Measurements from ENCODE around the gene ZNF598.
"Not testable (repeated sequence)": the region's sequence is repeated elsewhere in the genome, so short reads cannot be mapped to it uniquely, and the experiment has no call there.

Gene ZNF598

GRCh38 chr16:2027024-2028010, 17.7 kb upstream of the ZNF598 start:
- DNase-seq: peak; percentile 31

- DNase-seq: peak; percentile 64
Observed at GRCh38 chr16:2026461-2027023, 16.9 kb upstream of the ZNF598 start, which contains the start of gene NHERF2. Gene NHERF2 (plus strand): TSS chr16:2026902. CDS start chr16:2027006, 104 bp downstream.

- no peak for DNase-seq
Observed at GRCh38 chr16:2025878-2026460, 16.3 kb upstream of the ZNF598 start.

GRCh38 chr16:2025251-2025650, 15.6 kb upstream of the ZNF598 start:
- no peak for DNase-seq

GRCh38 chr16:2024032-2024420, 14.4 kb upstream of the ZNF598 start:
- no peak for DNase-seq

DNA sequence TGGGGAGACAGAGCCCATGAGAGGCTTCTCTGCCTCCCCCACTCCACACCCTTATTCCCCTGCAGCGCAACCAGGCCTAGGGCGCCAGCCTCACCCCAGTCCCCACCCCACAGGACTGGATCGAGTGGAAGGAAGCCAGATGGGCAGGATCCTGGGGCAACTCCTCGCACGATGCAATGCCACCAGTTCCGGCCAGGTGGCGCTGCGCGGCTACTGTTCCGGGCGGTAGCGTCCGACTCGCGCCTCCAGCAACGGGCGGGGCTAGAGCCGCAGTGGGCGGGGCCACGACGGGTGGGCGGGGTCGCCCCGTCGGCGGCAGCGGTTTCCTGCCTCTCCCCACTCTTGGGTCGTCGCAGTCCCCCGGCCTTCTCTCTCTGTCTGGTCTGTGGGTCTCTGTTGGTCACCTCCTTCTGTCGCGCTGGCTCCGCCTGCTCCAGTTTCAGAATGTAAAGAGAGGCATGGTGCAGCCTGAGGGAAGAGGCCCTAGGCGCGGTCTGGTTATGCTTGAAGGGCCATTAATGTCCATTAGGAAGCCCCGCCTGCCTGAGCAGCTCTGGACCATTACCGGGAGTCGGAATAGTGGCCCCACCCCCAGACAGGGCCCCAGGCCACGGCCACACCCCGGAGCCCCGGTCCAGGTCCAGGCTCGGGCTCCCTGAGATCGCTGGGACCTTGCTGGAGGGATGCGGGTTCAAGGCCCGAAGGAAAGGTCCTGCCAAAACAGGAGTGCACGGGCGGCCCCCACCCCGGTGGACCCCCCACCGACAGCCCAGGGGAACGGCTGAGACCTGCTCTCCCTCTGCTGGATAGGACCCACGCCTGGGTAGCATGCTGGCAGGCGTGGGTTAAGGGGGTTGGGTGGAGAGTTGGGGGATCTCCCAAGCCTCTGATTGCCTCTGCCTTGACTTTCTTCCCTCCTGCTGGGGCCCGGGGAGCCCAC, 13.7 kb upstream of the ZNF598 start:
- DNase-seq: peak; percentile 95

GRCh38 chr16:2022723-2023091, 13.1 kb upstream of the ZNF598 start:
- peak; percentile 28 for DNase-seq

DNA sequence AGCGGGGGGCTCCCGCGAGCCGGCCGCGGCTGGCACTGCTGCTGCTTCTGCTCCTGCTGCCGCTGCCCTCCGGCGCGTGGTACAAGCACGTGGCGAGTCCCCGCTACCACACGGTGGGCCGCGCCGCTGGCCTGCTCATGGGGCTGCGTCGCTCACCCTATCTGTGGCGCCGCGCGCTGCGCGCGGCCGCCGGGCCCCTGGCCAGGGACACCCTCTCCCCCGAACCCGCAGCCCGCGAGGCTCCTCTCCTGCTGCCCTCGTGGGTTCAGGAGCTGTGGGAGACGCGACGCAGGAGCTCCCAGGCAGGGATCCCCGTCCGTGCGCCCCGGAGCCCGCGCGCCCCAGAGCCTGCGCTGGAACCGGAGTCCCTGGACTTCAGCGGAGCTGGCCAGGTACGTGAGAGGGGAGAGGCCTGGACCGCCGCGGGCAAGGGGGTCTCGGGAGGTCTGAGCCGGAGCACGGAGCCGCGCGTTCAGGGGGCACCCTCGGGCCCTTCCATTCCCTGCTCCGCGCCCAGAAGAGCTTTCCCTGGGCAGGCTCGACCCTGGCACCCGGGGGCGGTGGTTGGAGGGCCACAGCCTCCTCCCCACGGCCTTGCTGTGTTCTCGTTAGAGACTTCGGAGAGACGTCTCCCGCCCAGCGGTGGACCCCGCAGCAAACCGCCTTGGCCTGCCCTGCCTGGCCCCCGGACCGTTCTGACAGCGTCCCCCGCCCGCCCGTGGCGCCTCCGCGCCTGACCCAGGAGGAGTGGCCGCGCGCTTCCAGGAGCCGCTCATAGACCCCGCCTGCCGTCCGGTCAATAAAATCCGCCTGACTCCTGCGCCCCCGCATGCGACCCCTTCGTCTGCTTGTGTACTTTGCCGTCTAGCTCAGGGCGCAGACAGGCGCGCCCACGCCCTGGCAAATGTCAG, 10.6 kb upstream of the ZNF598 start:
- no peak for DNase-seq

DNA sequence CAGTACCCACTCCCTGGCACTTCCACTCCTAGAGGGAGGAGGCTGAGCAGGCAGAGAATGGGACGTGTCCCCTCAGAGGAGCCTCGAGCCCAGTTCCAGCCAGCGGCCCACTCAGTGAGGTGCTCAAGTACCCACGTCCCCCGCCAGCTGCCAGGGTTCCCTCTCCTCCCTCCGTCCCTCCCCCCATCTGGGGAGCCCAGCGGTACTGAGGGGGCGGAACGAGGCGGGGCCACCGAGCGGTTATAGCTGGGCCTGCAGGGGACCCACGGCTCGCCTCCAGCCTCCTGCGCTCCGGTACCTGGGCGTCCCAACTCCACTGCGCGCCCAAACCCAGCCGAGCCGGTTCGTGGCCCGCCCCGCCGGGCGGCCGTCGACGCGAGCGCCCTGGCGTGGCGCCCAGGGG, 9.9 kb upstream of the ZNF598 start, which contains the start of gene NPW:
Gene NPW, plus strand, starts transcription at position 268 of the 403 bp plus-strand sequence.
- peak; percentile 26 for DNase-seq

DNA sequence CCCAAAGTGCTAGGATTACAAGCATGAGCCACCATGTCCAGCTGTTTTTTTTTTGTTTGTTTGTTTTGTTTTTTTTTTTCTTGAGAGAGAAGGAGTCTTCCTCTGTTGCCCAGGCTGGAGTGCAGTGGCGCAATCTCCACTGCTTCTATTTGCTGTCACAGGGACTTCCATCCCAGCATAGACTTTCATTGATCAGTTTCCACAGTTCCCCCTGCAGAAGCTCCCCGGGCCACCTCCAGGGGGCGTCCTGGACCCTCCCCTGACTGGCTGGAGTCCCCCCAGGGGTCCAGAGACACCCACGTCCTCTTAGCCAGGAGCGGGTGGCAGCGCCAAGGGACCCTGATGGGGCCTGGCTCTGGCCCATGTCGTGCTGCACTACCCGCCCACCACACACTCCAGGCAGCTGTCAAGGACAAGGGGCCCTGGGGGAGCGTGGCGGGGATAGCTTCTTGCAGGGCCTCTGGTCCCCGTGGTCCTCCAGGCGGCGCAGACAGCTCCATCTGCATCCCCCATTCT, 6.8 kb upstream of the ZNF598 start:
- DNase-seq: peak; percentile 40

- DNase-seq: no peak
Observed at GRCh38 chr16:2015947-2016208, 6.3 kb upstream of the ZNF598 start.

DNA sequence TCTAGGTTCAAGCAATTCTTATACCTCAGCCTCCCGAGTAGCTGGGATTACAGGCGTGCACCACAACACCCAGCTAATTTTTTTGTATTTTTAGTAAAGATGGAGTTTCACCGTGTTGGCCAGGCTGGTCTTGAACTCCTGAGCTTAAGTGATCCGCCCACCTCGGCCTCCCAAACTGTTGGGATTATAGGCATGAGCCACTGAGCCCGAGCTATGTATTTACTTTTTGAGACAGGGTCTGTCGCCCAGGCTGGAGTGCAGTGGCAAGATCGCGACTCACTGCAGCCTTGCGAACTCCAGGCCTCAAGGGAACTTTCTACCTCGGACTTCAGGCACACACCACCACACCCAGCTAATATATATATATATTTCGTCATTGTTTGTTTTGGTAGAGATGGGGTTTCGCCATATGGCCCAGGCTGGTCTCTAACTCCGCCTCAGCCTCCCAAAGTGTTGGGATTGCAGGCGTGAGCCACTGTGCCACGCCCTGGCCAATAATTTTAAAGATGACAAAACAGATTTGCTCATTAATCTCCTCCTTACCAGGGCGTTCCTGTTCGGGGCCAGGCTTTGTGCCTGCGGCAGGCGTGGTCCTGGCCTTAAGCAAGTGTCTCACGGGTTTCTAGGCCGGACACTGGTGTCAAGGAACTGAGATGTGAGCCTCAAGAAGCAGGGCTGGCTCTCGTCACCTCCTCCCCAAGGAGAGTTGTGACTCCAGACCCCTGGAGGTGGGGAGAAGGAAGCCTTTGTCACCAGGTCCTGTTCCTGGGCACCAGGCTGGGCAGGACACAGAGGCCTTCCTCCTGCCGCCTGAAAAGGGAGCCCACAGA, 5.7 kb upstream of the ZNF598 start:
- no peak for DNase-seq

- DNase-seq: no peak
Observed at GRCh38 chr16:2013527-2013926, 3.9 kb upstream of the ZNF598 start.

DNA sequence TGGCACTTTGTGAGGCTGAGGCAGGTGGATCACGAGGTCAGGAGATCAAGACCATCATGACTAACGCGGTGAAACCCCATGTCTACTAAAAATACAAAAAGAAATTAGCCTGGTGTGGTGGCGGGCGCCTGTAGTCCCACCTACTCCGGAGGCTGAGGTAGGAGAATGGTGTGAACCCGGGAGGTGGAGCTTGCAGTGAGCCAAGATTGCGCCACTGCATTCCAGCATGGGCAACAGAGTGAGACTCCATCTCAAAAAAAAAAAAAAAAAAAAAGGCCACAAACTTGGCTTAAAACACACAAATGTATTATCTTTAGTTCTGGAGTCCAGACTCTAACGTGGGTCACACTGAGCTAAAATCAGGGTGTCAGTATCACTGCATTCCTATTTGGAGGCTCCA, 2.1 kb upstream of the ZNF598 start:
- not testable (repeated sequence) for DNase-seq

GRCh38 chr16:2009164-2009711, 383 bp downstream of the ZNF598 start:
- peak; percentile 7 for DNase-seq

- peak; percentile 23 for DNase-seq
Observed at GRCh38 chr16:2008631-2009163, 924 bp downstream of the ZNF598 start.

GRCh38 chr16:2008009-2008526, 1.6 kb downstream of the ZNF598 start:
- peak; percentile 30 for DNase-seq

DNA sequence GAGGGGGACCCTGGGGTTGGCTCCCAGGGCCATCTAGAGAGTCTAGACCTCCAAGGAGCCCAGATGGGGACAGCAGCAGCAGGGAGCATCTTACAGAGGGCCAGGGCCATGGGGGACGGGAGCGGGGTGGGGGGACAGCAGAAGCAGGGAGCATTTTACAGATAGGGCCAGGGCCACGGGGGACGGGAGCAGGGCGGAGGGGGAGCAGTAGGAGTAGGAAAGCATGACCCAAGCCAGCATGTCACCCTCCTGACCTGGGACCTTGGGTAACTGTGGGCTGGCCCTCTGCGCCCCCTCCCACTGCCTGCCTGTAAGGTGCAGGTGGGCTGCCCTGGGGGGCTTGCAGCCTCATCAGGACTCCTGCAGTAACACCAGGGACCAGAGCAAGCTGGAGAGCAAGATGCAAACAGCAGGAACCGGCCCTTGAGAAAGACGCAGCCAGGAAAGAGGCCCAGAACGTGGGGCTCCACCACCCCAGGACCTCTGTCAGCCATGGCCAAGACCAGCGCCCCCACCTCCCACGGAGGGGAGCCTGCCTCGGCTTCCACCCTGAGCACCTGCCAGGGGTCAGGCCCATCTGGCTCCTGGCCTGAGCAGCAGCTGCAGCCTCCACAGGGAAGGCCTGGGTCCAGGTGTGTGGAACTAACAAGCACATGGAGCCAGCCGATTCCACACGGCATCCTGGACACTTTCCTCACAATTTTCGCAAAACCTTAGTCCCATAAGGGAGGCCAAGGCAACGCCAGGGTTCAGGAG, 2.4 kb downstream of the ZNF598 start:
- no peak for DNase-seq

DNA sequence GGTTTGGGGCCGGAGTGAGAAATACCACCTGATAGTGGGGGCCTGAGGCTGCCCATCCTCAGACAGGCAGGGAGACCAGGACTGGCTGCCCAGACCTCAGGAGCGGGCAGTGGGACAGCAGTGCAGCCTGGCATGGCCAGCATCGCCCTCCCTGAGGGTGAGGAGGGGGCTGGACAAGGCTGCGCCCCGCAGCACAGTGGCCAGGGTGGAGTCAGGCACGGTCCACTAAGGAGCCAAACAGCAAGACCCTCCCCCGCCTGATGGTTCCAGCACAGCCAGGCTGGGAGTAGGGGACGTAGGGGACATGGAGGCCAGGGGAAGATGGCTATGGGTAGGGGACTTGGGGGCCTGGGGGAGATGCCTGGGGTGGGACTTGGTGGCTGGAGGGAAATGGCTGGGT, 3.3 kb downstream of the ZNF598 start:
- no peak for DNase-seq
